H1 (cell line): ENCODE data around the gene PCDHGA1. TPM values are rescaled to one million over a fixed set of nuclear protein-coding genes. Genes with fewer than 3 reads are reported as not detected.
"Not testable (repeated sequence)": the region's sequence is repeated elsewhere in the genome, so short reads cannot be mapped to it uniquely, and the experiment has no call there.

ENCODE experiments used
- CTCF ChIA-PET: fragments of 300-600 bp; sonication (Branson Sonifier 250); formaldehyde crosslinking; loops from one replicate; lab custom pipeline; 2021; ENCODE audit not compliant: partially characterized antibody; lab: Charles Lee
- POLR2A ChIA-PET: fragments of 300-600 bp; sonication (Branson Sonifier 250); formaldehyde crosslinking; loops from one replicate; lab custom pipeline; 2021; ENCODE audit warnings: inconsistent platforms; ENCODE audit not compliant: partially characterized antibody; lab: Charles Lee
- DNase-seq, 2 experiments: peaks; one replicate each; pipeline versions ENCODE4 v3.0.0 to v3.0.0-alpha.2; 2010 to 2022; ENCODE audit warnings: low spot score in 2 of 2, low read depth in 1 of 2, mixed read lengths in 1 of 2
- FAIRE-seq: peaks from 2 replicates; lab custom pipeline; 2011; peaks lifted over from hg19 to GRCh38; lab: Jason Lieb, UNC
- H2AFZ ChIP-seq: 2 replicates; pipeline ENCODE4 v1.8.1; 2012; ENCODE audit warnings: low read length, inconsistent platforms
- H2AK5ac ChIP-seq: 2 replicates; pipeline ENCODE4 v1.6.1; 2013; ENCODE audit warnings: low read depth, low read length
- H2BK120ac ChIP-seq: replicated peaks from 2 replicates; pipeline ENCODE3; 2013; ENCODE audit warnings: low read depth, low read length, inconsistent platforms
- H2BK12ac ChIP-seq: 2 replicates; pipeline ENCODE4 v1.6.1; 2013; ENCODE audit warnings: low read depth, low read length
- H2BK15ac ChIP-seq: 2 replicates; pipeline ENCODE4 v1.6.1; 2013; ENCODE audit warnings: low read length
- H2BK20ac ChIP-seq: 2 replicates; pipeline ENCODE4 v1.6.1; 2013; ENCODE audit warnings: low read length
- H2BK5ac ChIP-seq: 2 replicates; pipeline ENCODE4 v1.6.1; 2013; ENCODE audit warnings: low read depth, low read length
- H3K14ac ChIP-seq: 2 replicates; pipeline ENCODE4 v1.6.1; 2013; ENCODE audit warnings: inconsistent platforms; ENCODE audit not compliant: insufficient read length
- H3K18ac ChIP-seq: 2 replicates; pipeline ENCODE4 v1.6.1; 2013; ENCODE audit warnings: low read length; ENCODE audit errors: extremely low read depth
- H3K23ac ChIP-seq: 2 replicates; pipeline ENCODE4 v1.6.1; 2013; ENCODE audit warnings: inconsistent platforms; ENCODE audit not compliant: insufficient read length
- H3K23me2 ChIP-seq: 2 replicates; pipeline ENCODE4 v1.6.1; 2013; ENCODE audit warnings: low read depth, low read length
- H3K27ac ChIP-seq: 2 replicates; pipeline ENCODE4 v1.6.1; 2011; ENCODE audit warnings: low read depth, low read length, inconsistent platforms
- H3K27me3 ChIP-seq, 4 experiments: replicated peaks in 1 of 4; 1 replicate in 1 of 4; 2 replicates in 3 of 4; pipeline versions ENCODE4 v1.6.1 to v1.8.1; 2011 to 2013; ENCODE audit warnings: low read length in 3 of 4, mild to moderate bottlenecking in 3 of 4, inconsistent platforms in 2 of 4, mixed read lengths in 2 of 4, moderate library complexity in 1 of 4; ENCODE audit not compliant: control insufficient read depth in 3 of 4, insufficient read depth in 3 of 4; ENCODE audit errors: extremely low read depth in 1 of 4
- H3K36me3 ChIP-seq, 4 experiments: 2 replicates each; pipeline versions ENCODE4 v1.6.1 to v1.8.1; 2011 to 2013; ENCODE audit warnings: mild to moderate bottlenecking in 4 of 4, low read length in 3 of 4, moderate library complexity in 2 of 4, control low read depth in 1 of 4, inconsistent platforms in 1 of 4; ENCODE audit not compliant: insufficient read depth in 4 of 4, control insufficient read depth in 2 of 4
- H3K4ac ChIP-seq: replicated peaks from 2 replicates; pipeline ENCODE3; 2013; ENCODE audit warnings: low read length, low read depth, mixed read lengths, inconsistent platforms; ENCODE audit not compliant: insufficient read length
- H3K4me1 ChIP-seq, 4 experiments: replicated peaks in 1 of 4; 1 replicate in 1 of 4; 2 replicates in 3 of 4; pipeline versions ENCODE4 v1.6.1 to v1.8.1; 2011 to 2013; ENCODE audit warnings: low read length in 3 of 4, inconsistent platforms in 2 of 4, mixed read lengths in 1 of 4; ENCODE audit not compliant: insufficient read depth in 4 of 4, control insufficient read depth in 3 of 4
- H3K4me2 ChIP-seq, 2 experiments: 2 replicates each; pipeline versions ENCODE4 v1.6.1 to v1.8.1; 2011 to 2013; ENCODE audit warnings: low read depth in 2 of 2, low read length in 2 of 2, control low read depth in 1 of 2, inconsistent platforms in 1 of 2, mild to moderate bottlenecking in 1 of 2; ENCODE audit not compliant: insufficient read depth in 1 of 2
- H3K4me3 ChIP-seq, 4 experiments: fragments of 200-600, 300-600 bp in 1 of 4; sonication (generic), shearing (Covaris generic), sonication (Bioruptor Twin) in 1 of 4; 2 replicates each; pipeline versions ENCODE4 v1.5.1 to v1.8.1; 2011 to 2016; ENCODE audit warnings: low read length in 4 of 4, low read depth in 3 of 4, control low read depth in 2 of 4, inconsistent platforms in 2 of 4, mild to moderate bottlenecking in 2 of 4, mixed read lengths in 1 of 4, moderate library complexity in 1 of 4; ENCODE audit not compliant: insufficient read depth in 2 of 4; ENCODE audit errors: extremely low read depth in 1 of 4
- H3K56ac ChIP-seq: replicated peaks from 2 replicates; pipeline ENCODE3; 2013; ENCODE audit warnings: low read depth, mild to moderate bottlenecking, mixed read lengths, low read length, inconsistent platforms; ENCODE audit not compliant: insufficient read length
- H3K79me1 ChIP-seq: 2 replicates; pipeline ENCODE4 v1.6.1; 2013; ENCODE audit warnings: low read depth, low read length, control low read depth
- H3K79me2 ChIP-seq, 2 experiments: 2 replicates each; pipeline versions ENCODE4 v1.6.1 to v1.8.1; 2012 to 2013; ENCODE audit warnings: low read length in 2 of 2, mild to moderate bottlenecking in 2 of 2, inconsistent platforms in 1 of 2; ENCODE audit not compliant: insufficient read depth in 2 of 2, control insufficient read depth in 1 of 2
- H3K9ac ChIP-seq, 4 experiments: replicated peaks in 1 of 4; 1 replicate in 1 of 4; 2 replicates in 3 of 4; pipeline versions ENCODE4 v1.6.1 to v1.8.1; 2011 to 2013; ENCODE audit warnings: low read depth in 3 of 4, low read length in 3 of 4, control low read depth in 2 of 4, mild to moderate bottlenecking in 2 of 4, moderate library complexity in 2 of 4, inconsistent platforms in 1 of 4; ENCODE audit errors: extremely low read depth in 1 of 4
- H3K9me3 ChIP-seq, 2 experiments: 2 replicates each; pipeline versions ENCODE4 v1.6.1 to v1.8.1; 2012 to 2013; ENCODE audit warnings: mild to moderate bottlenecking in 2 of 2, moderate library complexity in 2 of 2, control low read depth in 1 of 2, inconsistent platforms in 1 of 2, low read depth in 1 of 2, low read length in 1 of 2, mixed read lengths in 1 of 2; ENCODE audit not compliant: insufficient read depth in 2 of 2
- H4K20me1 ChIP-seq, 2 experiments: replicated peaks in 1 of 2; 2 replicates each; pipeline versions ENCODE3 to v1.8.1; 2011 to 2013; ENCODE audit warnings: inconsistent platforms in 2 of 2, low read length in 2 of 2, mild to moderate bottlenecking in 1 of 2; ENCODE audit not compliant: insufficient read depth in 2 of 2, control insufficient read depth in 1 of 2
- H4K5ac ChIP-seq: 2 replicates; pipeline ENCODE4 v1.6.1; 2013; ENCODE audit warnings: low read length, low read depth, mixed read lengths, inconsistent platforms; ENCODE audit not compliant: insufficient read length
- H4K8ac ChIP-seq: 2 replicates; pipeline ENCODE4 v1.8.0; 2013; ENCODE audit warnings: mild to moderate bottlenecking, moderate library complexity, low read length, inconsistent platforms; ENCODE audit not compliant: insufficient read depth; ENCODE audit errors: extremely low read depth
- H4K91ac ChIP-seq: replicated peaks from 2 replicates; pipeline ENCODE3; 2013; ENCODE audit warnings: low read length, mixed read lengths, inconsistent platforms; ENCODE audit not compliant: insufficient read length
- WGBS, 2 experiments: shearing (Covaris generic) in 1 of 2; methylation state at CpG; one replicate each; pipeline versions ENCODE4 v1.1.6 to v1.1.7; 2013 to 2015; ENCODE audit warnings: low lambda C conversion rate in 2 of 2, mixed read lengths in 2 of 2, inconsistent platforms in 1 of 2, low coverage in 1 of 2, missing lambda C conversion rate in 1 of 2; ENCODE audit not compliant: insufficient replicate concordance in 2 of 2, insufficient coverage in 1 of 2, insufficient read length in 1 of 2; ENCODE audit errors: extremely low coverage in 1 of 2, missing lambda C conversion rate in 1 of 2; 5-methylcytosine and 5-hydroxymethylcytosine counted together
- polyA plus RNA-seq, 7 experiments: library from polyadenylated mRNA; depleted of rRNA in 3 of 7; stranded (reverse) in 5 of 7; unstranded in 2 of 7; fragments of >200 nt in 5 of 7; fragments of 200-250 nt in 2 of 7; gene quantifications; 1 replicate in 5 of 7; 2 replicates in 1 of 7; 4 replicates in 1 of 7; pipeline versions ENCODE4 v1.2.1 to v1.2.3, GENCODE V29; 2011 to 2013; ENCODE audit warnings: missing spikeins in 2 of 7, mixed read lengths in 2 of 7
- total RNA-seq: library from RNA; stranded (reverse); fragmentation: NEBNext Ultra II Directional; extraction: Animal tissue kit (Norgen Biotek cat#: 25700); gene quantifications from 2 replicates; pipeline ENCODE4 v1.2.1, GENCODE V29; 2021

The PCDHGA1 gene
- total and polyA plus RNA-seq, 2 of the 8 experiments (the other 6 are each of a cell fraction or from before 2014, with no cell fraction given): 0.57 to 0.89 TPM

DNA sequence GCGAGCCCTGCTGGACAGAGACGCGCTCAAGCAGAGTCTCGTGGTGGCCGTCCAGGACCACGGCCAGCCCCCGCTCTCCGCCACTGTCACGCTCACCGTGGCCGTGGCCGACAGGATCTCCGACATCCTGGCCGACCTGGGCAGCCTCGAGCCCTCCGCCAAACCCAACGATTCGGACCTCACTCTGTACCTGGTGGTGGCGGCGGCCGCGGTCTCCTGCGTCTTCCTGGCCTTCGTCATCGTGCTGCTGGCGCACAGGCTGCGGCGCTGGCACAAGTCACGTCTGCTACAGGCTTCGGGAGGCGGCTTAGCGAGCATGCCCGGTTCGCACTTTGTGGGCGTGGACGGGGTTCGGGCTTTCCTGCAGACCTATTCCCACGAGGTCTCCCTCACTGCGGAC lies 2.3 kb downstream of the PCDHGA1 start:
- POLR2A ChIA-PET, H3K79me1 ChIP-seq, FAIRE-seq, H4K5ac ChIP-seq, H4K20me1 ChIP-seq, H3K14ac ChIP-seq, H3K4me3 ChIP-seq, H2AK5ac ChIP-seq, H3K23me2 ChIP-seq, H4K8ac ChIP-seq, H2BK15ac ChIP-seq, H2BK5ac ChIP-seq, H3K4ac ChIP-seq, DNase-seq, H3K56ac ChIP-seq, H2BK20ac ChIP-seq, H3K79me2 ChIP-seq, H2AFZ ChIP-seq, H3K18ac ChIP-seq, H3K27ac ChIP-seq, H2BK12ac ChIP-seq, H3K4me2 ChIP-seq, H2BK120ac ChIP-seq, H4K91ac ChIP-seq, H3K36me3 ChIP-seq, H3K23ac ChIP-seq, H3K4me1 ChIP-seq, H3K9ac ChIP-seq, H3K27me3 ChIP-seq: not testable (repeated sequence)
- H3K9me3 ChIP-seq: peaks cover 20 to 37% of the 10 kb centered on the region in 2 experiments
- 95% methylated on average over 24 of the region's 39 CpGs; no CpG with 5 or more reads in 1 of the 2 experiments for WGBS, 2 experiments
- CTCF ChIA-PET: interaction anchor here (1.1 to 4.6 kb wide), 3 partner anchors 11 to 18 kb away, joined by 5 to 25 read pairs (median 21); partner anchors contain the start of genes PCDHGA3, PCDHGB1 and TAF7
